MV-4-11 (cell line): ENCODE results near the gene ZNF93.
A peak's percentile ranks its signal among the peaks of the same experiment; 100 is the strongest.
"Not testable (repeated sequence)": the region's sequence is repeated elsewhere in the genome, so short reads cannot be mapped to it uniquely, and the experiment has no call there.

ENCODE experiments used
- DNase-seq: peaks from one replicate; lab custom pipeline; 2025; lab: John Stamatoyannopoulos, UW

Gene ZNF93

DNA sequence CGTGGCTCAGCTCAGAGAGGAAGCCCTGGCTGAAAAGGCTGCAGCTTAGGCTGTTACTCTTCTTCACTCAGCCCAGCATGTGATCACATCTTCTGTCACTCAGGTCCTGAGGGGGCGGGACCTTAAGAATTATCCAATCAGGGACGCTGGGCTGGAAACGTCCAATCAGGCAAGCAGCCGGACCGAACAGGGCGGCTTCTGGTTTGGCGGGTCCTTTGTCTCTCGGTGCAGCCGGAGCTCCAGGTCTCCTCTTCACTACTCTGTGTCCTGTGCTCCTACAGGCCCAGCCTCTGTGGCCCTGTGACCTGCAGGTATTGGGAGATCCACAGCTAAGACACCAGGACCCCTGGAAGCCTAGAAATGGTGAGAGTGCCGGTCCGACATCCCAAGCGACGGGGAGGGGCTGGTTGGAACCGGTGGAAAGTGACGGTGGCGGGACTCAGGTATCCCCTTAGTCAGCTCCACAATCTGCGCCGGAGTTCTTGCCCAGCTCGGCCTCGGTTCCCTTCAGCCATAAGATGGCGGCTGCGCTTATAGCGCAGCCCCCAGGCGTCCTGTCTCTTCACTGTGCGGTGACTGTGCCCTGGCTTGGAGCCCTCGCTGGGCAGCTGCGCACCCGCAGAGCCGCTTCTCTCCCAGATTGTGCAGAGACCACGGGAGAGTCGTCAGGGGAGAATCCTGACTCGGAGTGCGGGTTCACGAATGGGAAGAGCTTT lies at the start of gene ZNF93:
Gene ZNF93, plus strand, starts transcription at position 218 of the 716 bp plus-strand sequence. Its CDS starts 143 bp downstream, at position 361.
- peak; percentile 99 for DNase-seq

DNA sequence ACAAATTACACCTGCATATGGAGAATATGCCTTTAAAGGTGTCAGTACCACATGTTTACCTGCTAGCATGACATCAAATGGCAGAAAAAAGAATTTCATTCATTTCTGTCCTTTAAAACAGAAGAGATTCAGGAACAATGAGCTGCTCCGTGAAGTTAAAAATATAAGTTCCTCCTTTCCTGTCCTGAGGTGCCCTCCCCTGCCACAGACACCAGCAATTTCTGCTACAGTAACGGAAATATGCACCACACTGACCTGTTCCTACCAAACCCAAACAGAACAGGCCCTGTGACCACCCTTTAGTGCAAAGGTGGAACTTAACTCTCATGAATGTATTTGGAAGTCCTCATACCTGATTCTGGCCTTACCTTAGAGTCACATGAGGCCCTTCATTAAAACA lies 49.0 kb upstream of the ZNF93 start:
- not testable (repeated sequence) for DNase-seq

DNA sequence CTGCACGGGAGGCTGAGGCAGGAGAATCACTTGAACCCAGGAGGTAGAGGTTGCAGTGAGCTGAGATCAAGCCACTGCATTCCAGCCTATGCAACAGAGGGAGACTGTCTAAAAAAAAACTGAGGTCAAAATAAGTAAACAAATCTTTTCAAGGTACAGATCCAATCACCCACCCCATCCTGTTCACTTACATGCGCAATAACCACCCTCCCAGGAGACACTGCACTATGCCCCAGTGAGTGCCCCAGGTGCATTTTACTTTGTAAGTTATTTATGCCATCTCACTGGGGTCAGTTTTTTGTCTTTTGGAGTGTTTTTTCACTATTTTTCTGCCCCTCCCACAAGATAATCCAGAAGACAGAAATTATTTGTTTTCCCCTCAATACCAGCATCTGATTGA lies 42.0 kb upstream of the ZNF93 start:
- DNase-seq: no peak

DNA sequence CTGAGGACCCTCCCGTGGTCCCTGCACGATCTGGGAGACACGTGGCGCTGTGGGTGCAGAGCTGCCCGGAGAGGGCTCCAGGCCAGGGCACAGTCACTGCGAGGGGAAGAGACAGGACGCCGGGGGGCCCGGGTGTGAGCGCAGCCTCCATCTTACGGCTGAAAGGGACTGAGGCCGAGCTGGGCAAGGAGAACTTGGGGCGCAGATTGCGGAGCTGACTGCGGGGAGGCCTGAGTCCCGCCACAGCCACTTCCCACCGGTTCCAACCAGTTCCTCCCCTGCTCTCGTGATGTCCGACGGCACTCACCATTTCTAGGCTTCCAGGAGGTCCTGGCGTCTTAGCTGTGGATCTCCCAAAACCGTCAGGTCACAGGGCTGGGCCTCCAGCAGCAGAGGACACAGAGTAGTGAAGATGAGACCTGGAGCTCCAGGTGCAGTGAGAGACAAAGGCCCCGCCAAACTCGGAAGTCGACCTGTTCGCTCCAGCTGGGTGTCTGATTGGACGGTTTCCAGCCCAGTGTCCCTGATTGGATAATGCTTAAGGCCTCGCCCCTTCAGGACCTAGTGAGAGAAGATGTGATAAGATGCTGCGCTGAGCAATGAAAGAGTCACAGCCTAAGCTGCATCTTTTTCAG lies 39.9 kb upstream of the ZNF93 start:
- no peak for DNase-seq

DNA sequence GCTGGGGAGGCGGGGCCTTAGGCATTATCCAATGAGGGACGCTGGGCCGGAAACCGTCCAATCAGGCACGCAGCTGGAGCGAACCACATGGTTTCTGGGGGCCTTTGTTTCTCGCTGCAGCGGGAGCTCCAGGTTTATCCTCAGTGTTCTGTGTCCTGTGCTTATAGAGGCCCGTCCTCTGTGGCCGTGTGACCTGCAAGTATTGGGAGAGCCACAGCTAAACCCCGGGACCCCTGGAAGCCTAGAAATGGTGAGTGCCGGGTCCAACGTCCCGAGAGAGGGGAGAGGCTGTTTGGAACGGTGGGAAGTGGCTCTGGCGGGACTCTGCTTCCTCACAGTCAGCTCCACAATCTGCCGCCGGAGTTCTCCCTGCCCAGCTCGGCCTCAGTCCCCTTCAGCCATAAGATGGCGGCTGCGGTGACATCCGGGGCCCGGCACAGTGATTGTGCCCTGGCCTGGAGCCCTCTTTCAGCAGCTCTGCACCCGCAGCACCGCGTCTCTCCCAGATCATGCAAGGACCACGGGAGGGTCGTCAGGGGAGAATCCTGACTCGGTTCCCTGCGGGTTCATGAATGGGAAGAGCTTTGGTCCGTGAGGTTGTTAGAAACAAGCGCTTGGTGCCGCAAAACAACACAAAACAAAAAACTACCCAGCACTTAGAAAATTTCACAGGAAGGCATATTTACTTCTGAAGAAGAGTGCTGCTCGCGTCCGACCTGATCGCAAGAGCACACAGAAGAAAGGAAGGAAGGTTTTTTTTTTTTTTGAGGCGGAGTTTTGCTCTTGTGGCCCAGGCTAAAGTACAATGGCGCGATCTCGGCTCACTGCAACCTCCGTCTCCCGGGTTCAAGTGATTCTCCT lies 34.8 kb upstream of the ZNF93 start, which contains the start of gene ZNF253:
Gene ZNF253, plus strand, starts transcription at position 133 of the 861 bp plus-strand sequence. Its CDS starts 115 bp downstream, at position 248.
- peak; percentile 98 for DNase-seq

DNA sequence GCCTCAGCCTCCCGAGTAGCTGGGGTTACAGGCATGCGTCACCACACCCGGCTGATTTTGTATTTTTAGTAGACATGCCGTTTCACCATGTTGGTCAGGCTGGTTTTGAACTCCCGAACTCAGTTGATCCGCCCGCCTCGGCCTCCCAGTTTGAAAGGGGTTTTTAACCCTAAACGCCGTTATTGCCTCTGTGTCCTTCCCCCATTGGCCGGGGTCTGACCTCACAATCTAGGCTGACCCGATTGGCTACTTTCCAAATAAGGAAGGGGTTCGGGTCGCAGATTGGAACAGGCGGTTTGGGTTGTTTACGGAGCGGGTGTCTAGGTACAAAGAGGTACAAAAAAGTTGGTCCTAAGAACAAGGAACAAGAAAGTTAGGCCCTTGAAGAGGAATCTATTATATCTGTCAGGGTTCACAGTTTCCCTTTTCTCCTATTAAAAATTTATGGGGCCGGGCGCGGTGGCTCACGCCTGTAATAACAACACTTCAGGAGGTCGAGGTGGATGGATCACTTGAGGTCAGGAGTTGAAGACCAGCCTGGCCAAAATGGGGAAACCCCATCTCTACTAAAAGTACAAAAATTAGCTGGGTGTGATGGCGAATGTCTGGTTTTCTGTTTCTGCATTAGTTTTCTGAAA lies 34.0 kb upstream of the ZNF93 start:
- peak; percentile 34 for DNase-seq

DNA sequence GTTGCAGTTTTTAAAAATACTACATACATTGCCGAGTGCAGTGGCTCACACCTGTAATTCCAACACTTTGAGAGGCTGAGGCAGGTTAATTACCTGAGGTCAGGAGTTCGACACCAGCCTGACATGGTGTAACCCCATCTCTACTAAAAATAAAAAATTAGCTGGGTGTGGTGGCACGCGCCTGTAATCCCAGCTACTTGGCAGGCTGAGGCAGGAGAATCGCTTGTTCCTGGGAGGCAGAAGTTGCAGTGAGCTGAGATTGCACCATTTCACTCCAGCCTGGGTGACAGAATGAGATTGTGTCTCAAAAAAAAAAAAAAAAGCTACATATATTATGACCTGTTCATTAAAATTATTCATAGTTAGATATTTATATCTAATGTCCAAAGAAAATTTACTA lies 30.7 kb upstream of the ZNF93 start:
- DNase-seq: not testable (repeated sequence)

DNA sequence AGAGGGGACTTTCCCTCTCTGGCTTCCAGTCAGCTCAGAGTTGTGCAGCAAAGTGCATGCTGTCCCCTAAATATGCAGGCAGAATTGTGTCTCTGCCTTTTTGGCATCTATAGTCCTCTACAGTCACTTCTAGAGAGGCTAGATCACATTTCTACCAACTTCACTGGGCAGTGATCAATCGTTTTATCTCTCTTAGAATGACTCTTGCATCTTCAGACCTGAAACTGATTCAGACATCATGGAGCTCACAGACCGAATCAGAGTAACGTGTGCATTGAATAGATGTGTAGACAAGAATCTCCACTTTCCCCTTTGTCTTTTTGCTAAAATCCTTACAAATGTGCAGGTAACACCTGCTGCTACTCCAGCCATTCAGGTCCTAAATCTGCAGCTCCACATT lies 28.8 kb upstream of the ZNF93 start:
- no peak for DNase-seq

DNA sequence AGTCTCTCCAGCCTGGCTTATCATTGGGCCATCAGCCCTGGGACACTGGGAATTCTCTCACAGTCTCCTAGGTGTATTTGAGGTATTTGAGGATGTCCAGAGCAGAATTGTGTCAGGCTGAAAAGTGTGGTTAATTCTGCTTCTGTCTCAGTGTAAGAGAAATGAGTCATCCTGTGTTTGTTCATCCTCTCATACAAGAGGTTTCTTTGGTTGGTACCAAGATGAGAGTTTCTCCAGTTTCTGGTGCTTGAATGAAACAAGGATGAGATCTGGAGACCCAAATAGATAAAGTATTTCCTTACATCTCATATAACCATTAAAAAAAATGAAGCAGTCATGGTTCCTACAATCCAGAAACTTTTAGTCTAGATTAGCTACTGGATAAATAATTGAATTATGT lies 27.4 kb upstream of the ZNF93 start:
- DNase-seq: peak; percentile 50

DNA sequence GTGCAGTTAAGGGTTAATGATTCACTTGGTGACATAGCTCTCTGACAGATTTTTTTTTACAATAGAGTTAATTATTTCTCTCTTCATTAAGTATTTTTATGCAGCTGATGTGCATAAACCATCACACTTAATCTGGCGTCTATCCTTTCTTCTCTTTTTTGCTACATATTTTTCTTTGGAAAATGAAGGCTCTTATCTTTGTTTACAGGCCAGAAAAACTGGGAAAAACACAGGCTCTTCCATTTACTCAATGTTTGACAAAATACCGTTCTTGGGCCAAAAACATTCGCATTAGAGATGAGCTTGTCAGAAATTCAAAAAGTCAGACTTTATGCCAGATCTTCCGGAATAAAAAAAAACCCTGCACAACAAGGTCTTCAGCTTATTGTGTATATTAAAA lies 23.0 kb upstream of the ZNF93 start:
- DNase-seq: no peak

DNA sequence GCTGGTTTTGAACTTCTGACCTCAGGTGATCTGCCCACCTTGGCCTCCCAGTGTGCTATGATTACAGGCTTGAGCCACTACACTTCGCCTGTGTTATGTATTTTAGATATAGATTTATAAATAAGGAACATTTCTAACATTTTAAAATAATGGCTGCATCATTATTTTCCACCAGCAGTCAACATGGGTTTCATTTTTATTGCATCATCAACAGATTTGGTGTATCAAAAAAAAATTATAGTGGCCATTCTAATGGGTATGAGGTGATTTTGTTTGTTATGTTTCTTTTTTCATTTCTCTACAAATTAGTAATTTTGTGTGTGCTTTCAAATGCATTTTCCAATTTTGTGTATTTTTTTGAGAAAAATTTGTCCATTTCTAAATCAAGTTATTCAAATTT lies 16.2 kb upstream of the ZNF93 start:
- DNase-seq: no peak

DNA sequence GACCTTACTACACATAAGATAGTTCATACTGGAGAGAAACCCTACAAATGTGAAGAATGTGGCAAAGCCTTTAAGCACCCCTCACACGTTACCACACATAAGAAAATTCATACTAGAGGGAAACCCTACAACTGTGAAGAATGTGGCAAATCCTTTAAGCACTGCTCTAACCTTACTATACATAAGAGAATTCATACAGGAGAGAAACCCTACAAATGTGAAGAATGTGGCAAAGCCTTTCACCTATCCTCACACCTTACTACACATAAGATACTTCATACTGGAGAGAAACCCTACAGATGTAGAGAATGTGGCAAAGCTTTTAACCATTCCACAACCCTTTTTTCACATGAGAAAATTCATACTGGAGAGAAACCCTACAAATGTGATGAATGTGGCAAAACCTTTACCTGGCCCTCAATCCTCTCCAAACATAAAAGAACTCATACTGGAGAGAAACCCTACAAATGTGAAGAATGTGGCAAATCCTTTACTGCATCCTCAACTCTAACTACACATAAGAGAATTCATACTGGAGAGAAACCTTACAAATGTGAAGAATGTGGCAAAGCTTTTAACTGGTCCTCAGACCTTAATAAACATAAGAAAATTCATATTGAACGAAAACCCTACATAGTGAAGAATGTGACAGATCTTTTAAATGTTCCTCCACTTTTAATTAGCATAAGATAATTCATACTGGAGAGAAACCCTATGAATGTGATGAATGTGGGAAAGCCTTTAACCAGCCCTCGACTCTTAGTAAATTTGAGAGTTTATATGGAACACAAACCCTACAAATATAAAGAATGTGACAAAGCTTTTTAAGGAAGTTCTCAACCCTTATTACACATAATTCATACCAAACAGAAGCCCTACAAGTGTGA lies 8.4 kb upstream of the ZNF93 start:
- peak; percentile 23 for DNase-seq

DNA sequence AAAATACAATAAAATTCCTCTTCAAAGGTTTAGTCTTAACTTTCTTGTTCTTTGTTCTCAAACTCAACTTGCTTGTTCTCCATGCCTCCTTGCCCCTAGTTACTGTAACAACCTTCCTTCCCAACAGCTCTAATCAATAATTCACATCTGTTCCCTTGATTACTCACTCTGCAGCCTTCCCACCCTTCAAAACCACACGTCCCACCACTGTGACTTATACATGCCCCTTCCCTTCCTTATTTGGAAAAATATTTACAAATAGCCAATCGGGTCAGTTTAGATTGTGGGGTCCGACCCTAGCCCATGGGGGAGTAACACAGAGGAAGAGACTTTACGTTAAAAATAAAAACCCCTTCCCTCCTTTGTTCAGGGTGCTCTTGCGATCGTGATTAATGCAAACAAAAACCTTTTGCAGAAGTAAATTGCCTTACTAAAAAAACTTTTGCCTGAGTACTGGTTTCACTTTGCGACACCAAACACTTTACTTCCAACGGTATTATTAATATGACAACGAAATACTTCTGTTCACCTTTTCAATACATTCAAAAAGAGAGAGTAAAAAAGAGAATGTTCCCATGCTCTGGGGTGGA lies 512 bp upstream of the ZNF93 start:
- peak; percentile 90 for DNase-seq

DNA sequence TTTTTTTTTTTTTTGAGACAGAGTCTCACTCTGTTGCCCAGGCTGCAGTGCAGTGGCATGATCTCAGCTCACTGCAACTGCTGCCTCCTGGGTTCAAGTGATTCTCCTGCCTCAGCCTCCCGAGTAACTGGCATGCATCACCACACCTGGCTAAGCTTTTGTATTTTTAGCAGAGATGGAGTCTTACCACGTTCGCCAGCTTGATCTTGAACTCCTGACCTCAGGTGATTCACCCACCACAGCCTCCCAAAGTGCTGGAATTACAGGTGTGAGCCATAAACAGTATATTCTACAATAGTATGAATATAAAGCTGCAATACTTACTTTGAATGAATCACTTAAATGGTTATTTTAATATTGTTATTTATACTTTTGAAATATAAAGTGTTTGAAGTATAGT lies 6.8 kb downstream of the ZNF93 start:
- DNase-seq: not testable (repeated sequence)

DNA sequence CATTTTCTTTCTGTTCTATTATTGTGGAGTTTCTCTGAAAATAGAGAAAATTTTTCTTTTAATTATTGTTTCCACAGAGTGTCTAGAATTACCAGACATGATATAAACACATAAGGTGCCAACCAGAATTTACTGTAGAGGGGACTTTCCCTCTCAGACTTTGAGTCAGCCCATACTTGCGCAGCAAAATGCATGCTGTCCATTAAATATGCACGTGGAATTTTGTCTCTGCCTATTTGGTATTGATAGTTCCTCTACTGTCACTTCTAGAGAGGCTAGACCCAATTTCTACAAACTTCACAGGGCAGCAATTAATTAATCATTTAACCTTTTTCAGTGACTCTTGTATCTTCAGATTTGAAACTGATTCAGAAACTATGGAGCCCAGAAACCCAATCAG lies 8.9 kb downstream of the ZNF93 start:
- no peak for DNase-seq

DNA sequence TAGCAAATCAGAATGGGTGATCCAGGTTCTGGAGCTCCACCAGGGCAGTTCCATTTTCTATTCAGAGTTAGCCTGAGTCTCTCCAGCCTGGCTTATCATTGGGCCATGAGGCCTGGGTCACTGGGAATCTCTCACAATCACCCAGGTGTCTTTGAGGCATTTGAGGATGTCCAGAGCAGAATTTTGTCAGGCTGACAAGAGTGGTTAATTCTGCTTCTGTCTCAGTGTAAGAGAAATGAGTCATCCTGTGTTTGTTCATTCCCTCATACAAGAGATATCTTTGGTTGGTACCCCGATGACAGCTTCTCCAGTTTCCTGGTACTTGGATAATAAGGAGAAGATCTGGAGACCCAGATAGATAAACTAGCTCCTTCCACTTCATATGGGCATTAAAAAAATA lies 10.4 kb downstream of the ZNF93 start:
- peak; percentile 21 for DNase-seq

DNA sequence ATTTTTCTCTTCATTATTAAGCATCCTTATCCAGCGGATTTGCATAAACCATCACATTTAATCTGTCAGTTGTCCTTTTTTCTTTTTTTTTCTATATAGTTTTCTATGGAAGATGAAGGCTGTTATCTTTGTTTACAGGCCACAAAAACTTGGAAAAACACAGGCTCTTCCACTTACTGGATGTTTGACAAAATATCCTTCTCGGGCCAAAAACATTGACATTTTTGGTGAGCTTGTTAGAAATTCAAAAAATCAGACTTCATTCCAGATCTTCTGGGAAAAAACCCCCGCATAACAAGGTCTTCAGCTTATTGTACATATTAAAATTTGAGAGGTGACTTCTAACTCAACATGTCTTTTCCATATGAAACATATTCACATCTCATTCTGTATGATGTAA lies 13.8 kb downstream of the ZNF93 start:
- DNase-seq: no peak

DNA sequence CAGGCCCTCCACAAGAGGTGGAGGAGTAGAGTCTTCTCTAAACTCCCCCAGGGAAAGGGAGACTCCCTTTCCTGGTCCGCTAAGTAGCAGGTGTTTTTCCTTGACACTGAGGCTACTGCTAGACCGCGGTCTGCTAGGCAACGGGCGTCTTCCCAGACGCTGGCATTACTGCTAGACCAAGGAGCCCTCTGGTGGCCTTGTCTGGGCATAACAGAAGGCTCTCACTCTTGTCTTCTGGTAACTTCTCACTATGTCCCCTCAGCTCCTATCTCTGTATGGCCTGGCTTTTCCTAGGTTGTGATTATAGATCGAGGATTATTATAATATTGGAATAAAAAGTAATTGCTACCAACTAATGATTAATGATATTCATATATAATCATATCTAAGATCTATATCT lies 29.7 kb downstream of the ZNF93 start:
- not testable (repeated sequence) for DNase-seq

DNA sequence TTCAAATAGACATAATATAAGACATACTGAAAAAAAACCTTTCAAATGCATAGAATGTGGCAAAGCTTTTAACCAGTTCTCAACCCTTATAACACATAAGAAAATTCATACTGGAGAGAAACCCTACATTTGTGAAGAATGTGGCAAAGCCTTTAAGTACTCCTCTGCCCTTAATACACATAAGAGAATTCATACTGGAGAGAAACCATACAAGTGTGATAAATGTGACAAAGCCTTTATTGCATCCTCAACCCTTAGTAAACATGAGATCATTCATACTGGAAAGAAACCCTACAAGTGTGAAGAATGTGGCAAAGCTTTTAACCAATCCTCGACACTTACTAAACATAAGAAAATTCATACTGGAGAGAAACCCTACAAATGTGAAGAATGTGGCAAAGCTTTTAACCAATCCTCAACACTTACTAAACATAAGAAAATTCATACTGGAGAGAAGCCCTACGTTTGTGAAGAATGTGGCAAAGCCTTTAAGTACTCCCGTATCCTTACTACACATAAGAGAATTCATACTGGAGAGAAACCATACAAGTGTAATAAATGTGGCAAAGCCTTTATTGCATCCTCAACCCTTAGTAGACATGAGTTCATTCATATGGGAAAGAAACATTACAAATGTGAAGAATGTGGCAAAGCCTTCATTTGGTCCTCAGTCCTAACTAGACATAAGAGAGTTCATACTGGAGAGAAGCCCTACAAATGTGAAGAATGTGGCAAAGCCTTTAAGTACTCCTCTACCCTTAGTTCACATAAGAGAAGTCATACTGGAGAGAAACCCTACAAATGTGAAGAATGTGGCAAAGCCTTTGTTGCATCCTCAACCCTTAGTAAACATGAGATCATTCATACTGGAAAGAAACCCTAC lies 32.9 kb downstream of the ZNF93 start:
- DNase-seq: peak; percentile 18

DNA sequence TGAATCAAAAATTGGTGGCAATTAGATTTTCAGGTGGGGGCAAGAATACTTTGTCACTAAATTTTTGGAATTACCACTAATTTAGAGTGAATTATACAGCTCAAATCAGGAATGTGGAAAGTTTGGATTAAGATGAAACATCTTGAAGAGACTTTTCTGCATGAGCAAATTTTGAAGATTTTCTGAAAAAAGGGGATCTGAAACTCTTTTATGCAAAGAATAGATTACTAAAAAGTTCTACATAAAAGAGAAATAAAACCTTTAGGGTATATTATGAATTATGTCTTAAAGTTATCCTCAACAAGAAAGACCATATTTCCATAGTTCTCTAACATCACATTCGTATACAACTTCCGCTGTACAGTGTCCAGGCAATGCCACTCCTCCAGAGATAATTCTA lies 36.7 kb downstream of the ZNF93 start:
- DNase-seq: peak; percentile 53
